ENCODE results near the gene CDC26. TPM values are rescaled to one million over a fixed set of nuclear protein-coding genes. Genes with fewer than 3 reads are reported as not detected.

CDC26 gene
- total and polyA plus RNA-seq, 10 of the 15 experiments (the other 5 are each of a cell fraction or from before 2014, with no cell fraction given), result 28.2 to 156 (median 61.5) TPM

GRCh38 chr9:113269871-113270270 lies 5.5 kb downstream of the CDC26 start (continued):
- TF ChIP-seq ATF3 (IDR thresholded peaks at IDR 0.05; ENCODE audit: borderline replicate concordance, extremely low read depth, low read depth, low read length), result no peak
- TF ChIP-seq RAD51 (IDR thresholded peaks at IDR 0.05), result no peak
- no peak for TF ChIP-seq RFX5 (IDR thresholded peaks at IDR 0.05; ENCODE audit: low read depth, low read length)
- no peak for TF ChIP-seq SMC3 (IDR thresholded peaks at IDR 0.05; ENCODE audit: borderline replicate concordance, low read length)
- no peak for TF ChIP-seq POU2F2 (IDR thresholded peaks at IDR 0.05; ENCODE audit: borderline replicate concordance, low read depth, low read length)
- TF ChIP-seq PAX8 (IDR thresholded peaks at IDR 0.05), result no peak
- TF ChIP-seq ZNF622 (IDR thresholded peaks at IDR 0.05), result no peak
- TF ChIP-seq MTA2 (IDR thresholded peaks at IDR 0.05; ENCODE audit: low read depth), result no peak

- DNase-seq (ENCODE audit: low read depth, low spot score) (no peak), ATAC-seq (peak; percentile 36; the same call in 2 of the 3 replicates), FAIRE-seq (no peak)
- 92% methylated on average over 2 of the region's 2 CpGs for WGBS (ENCODE audit: insufficient coverage, insufficient replicate concordance, low lambda C conversion rate, missing lambda C conversion rate)
- Histone ChIP-seq H2AFZ (ENCODE audit: control insufficient read depth, low read depth, low read length) (no peak overlapping the region), H3K27ac (ENCODE audit: control insufficient read depth, insufficient read depth) (no peak overlapping the region), H3K4me1 (ENCODE audit: control insufficient read depth, insufficient read depth, low read length) (peaks cover 5% of the 10 kb centered on the region; the same call in 1 of the 2 replicates), H3K4me3 (no peak overlapping the region), H3K79me2 (ENCODE audit: control insufficient read depth, insufficient read depth, low read length) (peaks cover 9% of the 10 kb centered on the region), H3K9ac (ENCODE audit: control insufficient read depth, insufficient read depth, low read length) (no peak overlapping the region), H3K36me3 (ENCODE audit: control insufficient read depth in 2 of 2, insufficient read depth in 2 of 2, low read length in 1 of 2) (peaks cover 4 to 12% of the 10 kb centered on the region in 2 experiments), H3K9me3 (replicated peaks; ENCODE audit: control insufficient read depth, insufficient read depth, low read length) (no peaks in the 10 kb centered on the region), H3K27me3 (replicated peaks in 1 of 2; ENCODE audit: control insufficient read depth in 2 of 2, insufficient read depth in 2 of 2, low read length in 1 of 2) (no peaks in the 10 kb centered on the region), H3K4me2 (ENCODE audit: control insufficient read depth, insufficient read depth) (no peak overlapping the region), H4K20me1 (ENCODE audit: control insufficient read depth, insufficient read depth) (no peaks in the 10 kb centered on the region)
- no TSS peak for BruUV-seq (replicated peaks)
- ChIA-PET SMC1A (ENCODE audit: uncharacterized antibody, unreplicated experiment) (interaction anchor here (0.8 kb wide), 2 partner anchors 29 to 144 kb away, joined by 3 read pairs; no protein-coding TSS in a partner anchor), RAD21 (ENCODE audit: unreplicated experiment) (interaction anchor here (1.2 kb wide), 1 partner anchor 389 kb away, joined by 3 read pairs; no protein-coding TSS in a partner anchor), CTCF (interaction anchor here (0.6 to 1.8 kb wide), 6 partner anchors 37 to 386 kb away, joined by 3 to 8 read pairs (median 4); no protein-coding TSS in a partner anchor), POLR2A (no interaction called here)
- intact Hi-C loops (cut with micrococcal nuclease; ENCODE audit: unreplicated experiment), result no loop called here
- in situ Hi-C loops (cut with MboI), result no loop called here
- TF ChIP-seq POLR2AphosphoS5 (IDR thresholded peaks at IDR 0.05; ENCODE audit: low read length) (no peak), MTA2 (IDR thresholded peaks at IDR 0.05; ENCODE audit: low read depth) (no peak), CBFB (IDR thresholded peaks at IDR 0.05; ENCODE audit: low read depth) (no peak), MEF2A (IDR thresholded peaks at IDR 0.05; ENCODE audit: insufficient read depth, low read depth, low read length) (no peak), JUNB (IDR thresholded peaks at IDR 0.05) (no peak), NFXL1 (IDR thresholded peaks at IDR 0.05; ENCODE audit: borderline replicate concordance) (no peak), PBX3 (IDR thresholded peaks at IDR 0.05; ENCODE audit: insufficient replicate concordance, low read depth, low read length) (no peak), YY1 (IDR thresholded peaks at IDR 0.05; ENCODE audit: low read depth, low read length) (no peak), ZNF274 (IDR thresholded peaks at IDR 0.05; ENCODE audit: insufficient read depth, insufficient read length) (no peak), FOXM1 (IDR thresholded peaks at IDR 0.05; ENCODE audit: low read depth, low read length) (no peak), HSF1 (IDR thresholded peaks at IDR 0.05; ENCODE audit: low read depth, low read length) (no peak), RB1 (IDR thresholded peaks at IDR 0.05; ENCODE audit: borderline replicate concordance) (no peak)
Measured at GRCh38 chr9:113269355-113269754, 6.0 kb downstream of the CDC26 start.

Data from GM12878 (cell line).